Stimulated activated CD4-positive, alpha-beta T cell treated with anti-CD3 and anti-CD28 coated beads, Interleukin-15, amount 100 ng/mL, for 1 hour (primary cell): ENCODE results near the gene C1orf216.
"Not testable (repeated sequence)": the region's sequence is repeated elsewhere in the genome, so short reads cannot be mapped to it uniquely, and the experiment has no call there.

ENCODE experiments used
- DNase-seq, 2 donors: peaks; one replicate each; pipeline ENCODE4 v3.0.0-alpha.2; 2020; ENCODE audit warnings: low read depth in 1 of 2, low spot score in 1 of 2

The C1orf216 gene, protein sequence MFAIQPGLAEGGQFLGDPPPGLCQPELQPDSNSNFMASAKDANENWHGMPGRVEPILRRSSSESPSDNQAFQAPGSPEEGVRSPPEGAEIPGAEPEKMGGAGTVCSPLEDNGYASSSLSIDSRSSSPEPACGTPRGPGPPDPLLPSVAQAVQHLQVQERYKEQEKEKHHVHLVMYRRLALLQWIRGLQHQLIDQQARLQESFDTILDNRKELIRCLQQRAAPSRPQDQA

GRCh38 chr1:35718492-35719336 lies at the start of gene C1orf216:
Gene C1orf216, minus strand, starts transcription at chr1:35718884. Its CDS starts 2,563 bp downstream, at chr1:35716321.
- DNase-seq, result peak; percentile 40 to 67

GRCh38 chr1:35764283-35764682 lies 45.6 kb upstream of the C1orf216 start:
- no peak for DNase-seq

- no peak for DNase-seq
These were observed 44.5 kb upstream of the C1orf216 start for GRCh38 chr1:35763201-35763600.

DNA sequence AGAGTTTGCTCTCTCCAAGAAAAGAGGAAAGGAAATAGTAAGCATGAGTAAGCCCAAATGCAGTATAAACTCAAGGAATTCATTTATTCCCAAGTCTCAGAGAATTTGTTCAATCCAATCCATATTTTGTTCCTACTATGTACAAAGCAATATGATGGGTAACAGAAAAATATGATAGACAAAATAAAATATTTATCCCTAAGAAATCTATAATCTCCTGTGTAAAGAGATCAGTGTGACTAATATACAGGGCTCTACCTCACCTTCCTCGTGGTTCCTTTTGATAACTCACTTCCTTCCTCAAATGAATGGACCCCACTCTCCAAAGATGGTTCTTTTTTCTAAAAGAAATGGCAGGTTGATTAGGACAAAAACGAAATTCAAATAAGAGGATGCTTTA lies 43.5 kb upstream of the C1orf216 start:
- no peak for DNase-seq

DNA sequence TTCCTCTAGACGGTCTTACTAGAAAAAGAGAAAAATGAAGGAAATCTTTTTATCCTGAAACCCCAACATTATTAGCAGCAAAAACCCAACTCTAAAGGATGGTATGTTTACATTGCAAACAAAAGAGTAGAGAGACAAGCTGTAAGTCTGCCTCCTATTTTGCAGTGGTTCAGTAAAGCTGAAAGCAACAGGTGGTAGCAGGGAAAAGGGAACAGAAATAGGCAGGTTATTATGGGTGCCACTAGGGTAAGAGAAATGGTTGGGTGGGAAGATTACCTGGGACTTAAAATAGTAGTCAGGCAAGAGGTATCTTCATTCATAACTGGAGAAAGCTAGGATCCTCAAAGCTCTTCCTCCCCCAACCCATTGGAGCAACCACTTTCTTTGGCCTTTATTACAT lies 37.4 kb upstream of the C1orf216 start:
- no peak for DNase-seq

- no peak for DNase-seq
These were observed 35.1 kb upstream of the C1orf216 start for GRCh38 chr1:35753626-35754260.

DNA sequence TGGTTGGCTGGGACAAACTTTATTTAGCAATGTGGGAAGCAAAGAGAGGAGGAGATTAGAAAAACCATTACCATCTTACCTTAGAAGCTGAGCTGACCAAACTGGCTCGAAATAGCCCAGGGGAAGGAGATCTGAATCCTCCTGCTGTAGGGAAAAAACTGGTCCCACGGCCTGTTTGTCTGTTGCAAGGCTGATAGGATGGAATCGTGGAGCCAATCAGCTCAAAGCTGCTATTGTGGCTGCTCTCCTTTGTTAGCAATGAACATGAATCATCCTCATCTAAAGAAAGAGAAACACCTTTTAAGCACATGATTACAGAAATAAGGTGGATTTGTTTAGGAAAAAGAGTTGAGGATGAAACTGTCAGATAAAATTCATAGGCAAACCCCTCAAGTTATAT lies 29.6 kb upstream of the C1orf216 start:
- DNase-seq, result no peak

- no peak for DNase-seq
These were observed 26.5 kb upstream of the C1orf216 start for GRCh38 chr1:35745124-35745730.

DNA sequence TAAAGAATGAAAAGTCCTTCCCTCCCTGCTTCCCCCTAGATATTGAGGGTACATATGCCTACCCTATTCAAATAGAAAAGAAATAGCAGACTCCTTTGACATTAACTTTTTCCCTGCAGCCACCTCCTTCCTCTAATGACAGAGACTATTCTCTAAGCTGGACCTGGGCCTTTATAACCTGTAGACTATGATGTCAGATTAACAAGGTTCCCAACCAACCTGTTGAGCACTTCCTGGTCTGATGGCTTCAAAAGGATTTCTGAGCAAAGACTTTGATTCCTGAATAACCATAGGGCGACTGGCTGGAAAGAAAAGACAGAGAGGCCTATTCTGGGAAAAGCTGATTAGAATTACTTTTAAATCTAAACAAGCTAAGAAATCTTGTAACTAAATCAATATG lies 18.4 kb upstream of the C1orf216 start:
- no peak for DNase-seq

GRCh38 chr1:35727434-35728040 lies 8.9 kb upstream of the C1orf216 start:
- no peak for DNase-seq

- peak in 1 of 2 donors; percentile 18 for DNase-seq
These were observed 8.1 kb upstream of the C1orf216 start for GRCh38 chr1:35726450-35727433.

- no peak for DNase-seq
These were observed 6.9 kb upstream of the C1orf216 start for GRCh38 chr1:35725596-35725995.

DNA sequence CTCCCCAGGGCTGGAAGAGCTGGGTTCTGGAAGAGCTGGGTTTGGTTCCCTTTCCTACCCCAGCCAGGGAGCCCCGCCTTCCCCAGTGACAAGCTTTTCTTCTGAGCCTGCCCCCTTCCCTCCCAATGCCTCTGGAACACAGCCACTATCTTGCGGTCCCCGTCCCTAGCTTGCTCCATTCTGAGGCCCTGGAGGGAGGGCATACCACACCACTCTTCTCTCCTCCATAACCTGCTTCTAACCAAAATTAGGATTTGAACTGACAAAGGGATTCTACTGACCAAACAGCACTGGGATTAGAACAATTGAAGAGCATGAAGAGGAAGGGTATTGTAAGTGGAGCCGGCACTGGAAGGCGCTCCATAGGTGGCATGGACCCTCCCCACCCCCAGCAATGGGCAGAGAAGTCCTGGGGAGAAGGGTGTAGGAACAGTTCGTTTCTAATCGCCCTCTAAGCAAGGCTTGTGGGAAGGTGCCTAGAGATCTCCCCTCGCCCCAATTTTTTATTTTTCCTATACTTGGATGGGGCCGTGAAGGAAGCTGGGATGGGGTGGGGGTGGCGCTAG lies 690 bp downstream of the C1orf216 start:
- DNase-seq, result no peak

DNA sequence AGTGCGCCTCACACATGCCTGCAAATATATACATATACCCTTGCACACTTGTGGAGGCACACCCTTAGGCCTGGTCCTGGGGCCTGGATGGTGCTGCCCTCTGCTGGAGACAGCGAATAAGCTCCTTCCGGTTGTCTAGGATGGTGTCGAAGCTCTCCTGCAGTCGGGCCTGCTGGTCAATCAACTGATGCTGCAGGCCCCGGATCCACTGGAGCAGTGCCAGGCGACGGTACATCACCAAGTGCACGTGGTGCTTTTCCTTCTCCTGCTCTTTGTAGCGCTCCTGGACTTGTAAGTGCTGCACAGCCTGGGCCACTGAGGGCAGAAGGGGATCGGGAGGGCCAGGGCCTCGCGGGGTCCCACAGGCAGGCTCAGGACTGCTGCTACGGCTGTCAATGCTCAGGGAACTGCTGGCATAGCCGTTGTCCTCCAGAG lies 3.1 kb downstream of the C1orf216 start:
- DNase-seq, result peak; percentile 52 to 63

- no peak for DNase-seq
These were observed 3.6 kb downstream of the C1orf216 start for GRCh38 chr1:35714921-35715567.

DNA sequence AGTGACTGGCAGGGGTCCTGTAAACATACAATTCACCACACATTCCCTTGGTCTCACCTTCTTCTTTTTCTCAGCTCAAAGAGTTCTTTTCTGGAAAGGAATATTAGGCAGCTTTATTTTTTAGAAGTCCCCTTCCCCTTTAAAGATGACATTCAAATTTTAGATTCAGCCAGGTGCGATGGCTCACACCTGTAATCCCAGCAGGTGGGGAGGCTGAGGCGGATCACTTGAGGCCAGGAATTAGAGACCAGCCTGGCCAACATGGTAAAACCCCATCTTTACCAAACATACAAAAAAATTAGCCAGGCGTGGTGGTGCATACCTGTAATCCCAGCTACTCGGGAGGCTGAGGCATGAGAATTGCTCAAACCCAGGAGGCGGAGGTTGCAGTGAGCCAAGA lies 7.6 kb downstream of the C1orf216 start:
- not testable (repeated sequence) for DNase-seq

DNA sequence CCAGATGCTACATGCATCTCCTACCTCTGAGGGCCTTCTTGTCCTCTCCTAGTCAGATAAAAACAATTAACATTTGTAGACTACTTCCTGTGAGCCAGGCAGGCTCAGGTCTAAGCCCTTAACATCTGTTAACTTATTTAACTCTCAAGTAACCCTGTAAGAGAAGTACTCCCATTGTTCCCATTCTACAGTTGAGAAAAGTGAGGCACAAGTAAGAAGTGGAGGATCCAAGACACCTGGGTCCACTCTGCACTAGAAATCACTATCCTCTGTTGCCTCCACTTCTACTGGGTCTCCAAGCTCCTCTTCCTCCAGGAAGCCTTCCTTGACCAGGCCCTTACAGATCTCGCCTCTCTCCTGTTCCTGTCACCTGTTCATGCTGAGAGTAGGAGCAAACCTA lies 9.7 kb downstream of the C1orf216 start:
- DNase-seq, result no peak

DNA sequence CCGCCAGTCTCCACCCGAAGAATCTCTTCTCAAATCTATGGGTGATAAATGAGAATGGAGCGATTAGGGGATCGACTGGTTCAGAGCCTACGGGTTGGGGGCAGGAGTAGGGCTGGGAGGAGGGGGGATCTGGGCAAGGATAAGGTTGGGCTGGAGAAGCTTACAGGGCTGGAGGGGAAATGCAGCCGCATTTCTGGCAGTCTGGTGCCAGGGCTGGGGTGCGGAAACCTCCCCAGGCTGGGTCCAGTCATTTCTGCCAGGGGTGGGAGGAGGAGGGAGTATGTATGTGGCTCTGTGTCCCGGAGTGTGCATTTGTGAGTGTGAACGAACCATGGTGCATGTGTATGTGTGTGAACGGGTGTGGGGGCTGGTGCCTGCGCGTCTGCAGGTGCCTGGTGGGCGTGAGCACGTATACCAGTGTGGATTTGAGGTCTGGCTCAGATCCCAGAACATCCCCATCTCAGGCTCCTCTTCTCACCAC lies 10.2 kb downstream of the C1orf216 start:
- DNase-seq, result no peak
